ENCODE data around the gene MARCKS.

MARCKS gene

DNA sequence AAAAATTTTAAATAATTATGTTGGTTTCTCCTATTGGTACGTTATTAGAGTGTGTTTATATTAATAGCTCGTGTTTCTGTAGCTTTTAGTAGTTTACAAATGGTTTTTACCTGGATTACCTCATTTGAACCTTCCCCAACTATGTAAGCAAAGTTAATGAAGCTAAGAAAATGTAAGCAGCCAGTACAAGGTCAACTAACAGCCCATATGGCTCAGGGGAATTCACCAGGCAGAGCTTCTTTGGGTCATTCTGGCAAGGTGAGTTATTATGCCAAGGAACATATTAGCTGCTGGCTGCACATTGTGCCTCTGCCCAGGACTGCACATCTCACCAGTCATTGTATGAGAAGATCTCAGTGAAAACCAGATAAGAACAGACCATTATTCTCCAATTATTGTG is 27.0 kb upstream of the MARCKS start:
- TF ChIP-seq, protein P1, sequence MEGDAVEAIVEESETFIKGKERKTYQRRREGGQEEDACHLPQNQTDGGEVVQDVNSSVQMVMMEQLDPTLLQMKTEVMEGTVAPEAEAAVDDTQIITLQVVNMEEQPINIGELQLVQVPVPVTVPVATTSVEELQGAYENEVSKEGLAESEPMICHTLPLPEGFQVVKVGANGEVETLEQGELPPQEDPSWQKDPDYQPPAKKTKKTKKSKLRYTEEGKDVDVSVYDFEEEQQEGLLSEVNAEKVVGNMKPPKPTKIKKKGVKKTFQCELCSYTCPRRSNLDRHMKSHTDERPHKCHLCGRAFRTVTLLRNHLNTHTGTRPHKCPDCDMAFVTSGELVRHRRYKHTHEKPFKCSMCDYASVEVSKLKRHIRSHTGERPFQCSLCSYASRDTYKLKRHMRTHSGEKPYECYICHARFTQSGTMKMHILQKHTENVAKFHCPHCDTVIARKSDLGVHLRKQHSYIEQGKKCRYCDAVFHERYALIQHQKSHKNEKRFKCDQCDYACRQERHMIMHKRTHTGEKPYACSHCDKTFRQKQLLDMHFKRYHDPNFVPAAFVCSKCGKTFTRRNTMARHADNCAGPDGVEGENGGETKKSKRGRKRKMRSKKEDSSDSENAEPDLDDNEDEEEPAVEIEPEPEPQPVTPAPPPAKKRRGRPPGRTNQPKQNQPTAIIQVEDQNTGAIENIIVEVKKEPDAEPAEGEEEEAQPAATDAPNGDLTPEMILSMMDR (conservative IDR thresholded peaks at IDR 0.05; ENCODE audit: low read depth, low read length): no peak
- no peak overlapping the region for H3K4me3 ChIP-seq (ENCODE audit: low read length)
- no peak for DNase-seq (ENCODE audit: low read depth)

DNA sequence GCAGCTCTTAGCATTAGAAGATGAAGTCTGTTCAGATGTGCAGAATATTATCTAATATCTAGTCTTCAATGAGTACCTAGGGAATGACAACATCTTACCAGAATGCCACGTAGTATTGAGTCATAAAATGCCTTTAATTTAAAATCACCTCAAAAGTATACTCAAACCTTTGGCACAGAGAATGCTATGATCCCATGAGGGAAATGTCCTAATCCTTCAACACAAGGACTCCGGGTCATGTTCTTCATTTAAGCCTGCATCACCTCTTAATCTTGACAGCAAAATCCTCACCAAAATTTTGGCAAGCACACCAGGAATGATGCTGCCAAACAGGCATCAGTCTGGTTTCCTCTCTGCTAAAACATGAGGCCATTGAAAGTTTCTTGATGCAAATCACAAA is 23.6 kb upstream of the MARCKS start:
- TF ChIP-seq, protein P1 (conservative IDR thresholded peaks at IDR 0.05; ENCODE audit: low read depth, low read length): no peak
- no peak overlapping the region for H3K4me3 ChIP-seq (ENCODE audit: low read length)
- DNase-seq (ENCODE audit: low read depth): no peak

DNA sequence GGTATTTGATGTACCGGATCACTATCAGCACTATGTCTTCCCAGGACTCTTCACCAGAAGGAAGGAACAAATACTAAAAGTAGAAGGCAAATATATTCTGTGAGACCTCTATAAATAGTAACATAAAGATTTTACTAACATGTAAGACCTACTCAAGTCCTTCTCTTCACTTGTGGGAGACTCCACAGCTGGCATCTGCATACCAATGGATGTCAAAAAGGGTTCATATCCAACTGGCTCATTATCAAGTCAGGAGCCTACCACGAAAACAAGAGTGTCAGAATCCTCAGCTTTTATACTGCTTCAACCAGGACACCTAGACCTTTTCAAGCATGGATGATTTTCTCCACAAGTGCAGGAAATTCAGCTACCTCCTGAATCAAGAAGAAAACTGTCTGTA is 20.0 kb upstream of the MARCKS start:
- H3K4me3 ChIP-seq (ENCODE audit: low read length): no peak overlapping the region
- no peak for DNase-seq (ENCODE audit: low read depth)
- TF ChIP-seq, protein P1 (conservative IDR thresholded peaks at IDR 0.05; ENCODE audit: low read depth, low read length): no peak

DNA sequence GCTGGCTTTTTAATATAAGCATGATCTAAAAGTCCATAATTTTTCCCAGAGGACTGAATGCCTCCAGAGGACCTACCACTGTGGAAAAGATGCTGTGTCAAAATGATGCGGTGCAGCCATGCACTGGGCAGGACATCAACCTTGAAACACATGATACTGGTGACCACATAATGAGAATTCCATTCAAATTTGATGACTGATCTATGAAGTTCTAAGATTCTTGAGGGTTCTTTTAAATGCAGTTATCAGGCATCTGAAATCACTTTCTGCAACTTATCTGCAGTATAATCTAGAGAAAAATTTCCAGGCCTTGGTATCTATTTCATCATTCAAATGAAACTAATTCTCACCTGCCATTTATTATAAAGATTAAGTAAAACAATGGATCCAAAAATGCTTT is 15.0 kb upstream of the MARCKS start:
- TF ChIP-seq, protein P1 (conservative IDR thresholded peaks at IDR 0.05; ENCODE audit: low read depth, low read length): no peak
- no peak for DNase-seq (ENCODE audit: low read depth)
- no peak overlapping the region for H3K4me3 ChIP-seq (ENCODE audit: low read length)

DNA sequence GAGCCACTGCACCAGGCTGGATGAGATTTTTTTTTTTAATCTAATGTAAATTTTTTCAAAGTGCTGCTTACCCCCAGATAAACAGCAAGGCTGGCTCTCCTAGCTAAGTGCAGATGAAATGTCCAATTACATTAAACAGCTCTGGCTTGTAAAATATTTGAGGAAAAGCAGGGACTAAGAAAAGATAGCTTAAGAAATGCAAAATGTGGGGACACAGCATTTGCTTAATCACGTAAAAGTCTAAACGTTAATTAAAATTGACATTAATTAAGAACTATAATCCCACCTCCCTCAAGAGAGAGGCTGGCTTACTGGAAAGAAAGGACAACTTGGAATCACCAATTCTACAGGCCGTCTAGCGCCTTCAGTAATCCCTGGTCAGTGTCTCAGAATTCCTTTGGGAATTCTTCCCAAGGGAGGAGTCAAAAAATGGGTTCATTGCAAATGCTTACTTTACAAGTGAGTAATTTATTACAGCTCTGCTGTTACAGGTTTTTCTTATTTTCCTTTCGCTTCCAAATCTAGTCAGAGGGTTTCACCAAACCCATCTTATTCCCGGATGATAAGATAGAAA is 13.6 kb upstream of the MARCKS start:
- DNase-seq (ENCODE audit: low read depth): no peak
- TF ChIP-seq, protein P1 (conservative IDR thresholded peaks at IDR 0.05; ENCODE audit: low read depth, low read length): no peak
- H3K4me3 ChIP-seq (ENCODE audit: low read length): no peak overlapping the region

DNA sequence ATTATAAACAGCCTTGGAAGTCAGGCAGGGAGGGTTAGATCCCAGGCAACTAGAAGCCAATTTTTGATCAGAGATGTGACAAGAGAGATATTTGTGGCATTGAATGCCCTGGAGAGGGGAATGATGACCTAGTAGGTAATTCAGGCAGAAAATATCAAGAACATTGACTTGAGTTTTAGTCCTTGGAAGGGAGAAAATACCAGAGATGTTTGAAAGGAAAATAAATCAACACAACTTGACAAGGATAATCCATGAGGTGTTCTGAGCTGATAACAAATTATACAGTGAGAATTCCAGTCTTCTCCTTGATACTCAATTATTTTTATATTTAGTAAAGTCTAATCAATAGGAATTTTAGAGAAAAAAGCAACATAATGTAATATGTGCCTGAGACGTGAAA is 10.6 kb upstream of the MARCKS start:
- no peak overlapping the region for H3K4me3 ChIP-seq (ENCODE audit: low read length)
- TF ChIP-seq, protein P1 (conservative IDR thresholded peaks at IDR 0.05; ENCODE audit: low read depth, low read length): no peak
- no peak for DNase-seq (ENCODE audit: low read depth)

DNA sequence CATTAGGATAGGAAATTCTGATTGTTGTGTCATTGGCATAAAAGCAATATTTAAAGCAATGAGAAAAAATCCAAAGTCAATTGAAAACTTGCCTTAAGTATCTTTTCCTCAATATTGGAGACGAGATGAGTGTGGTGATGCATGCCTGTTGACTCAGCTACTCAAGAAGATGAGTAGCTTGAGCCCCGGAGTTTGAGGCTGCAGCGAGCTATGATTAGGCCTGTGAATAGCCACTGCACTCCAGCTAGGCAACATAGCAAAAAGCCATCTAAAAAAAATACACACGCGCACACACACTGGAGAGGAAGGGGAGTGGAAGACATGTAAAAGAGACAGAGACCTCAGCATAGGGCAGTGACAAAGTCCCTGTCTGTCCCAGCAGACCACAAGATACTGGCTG is 9.7 kb upstream of the MARCKS start:
- no peak overlapping the region for H3K4me3 ChIP-seq (ENCODE audit: low read length)
- TF ChIP-seq, protein P1 (conservative IDR thresholded peaks at IDR 0.05; ENCODE audit: low read depth, low read length): no peak
- no peak for DNase-seq (ENCODE audit: low read depth)

Data from retinal pigment epithelial cell (primary cell).